Progenitor cell of endocrine pancreas (in vitro differentiated cells): Measurements from ENCODE around the gene FCHSD2. TPM values are rescaled to one million over a fixed set of nuclear protein-coding genes. Genes with fewer than 3 reads are reported as not detected.

ENCODE experiments used
- DNase-seq: peaks from one replicate; pipeline ENCODE4 v3.0.0; 2021; ENCODE audit warnings: low spot score; ENCODE audit not compliant: unreplicated experiment
- H3K27ac Mint-ChIP-seq: 2 replicates; pipeline ENCODE4 v1.8.0; 2021; ENCODE audit warnings: mild to moderate bottlenecking, moderate library complexity, mixed read lengths
- H3K27me3 Mint-ChIP-seq: 2 replicates; pipeline ENCODE4 v1.8.0; 2021; ENCODE audit warnings: mixed read lengths
- H3K36me3 Mint-ChIP-seq: 2 replicates; pipeline ENCODE4 v1.8.0; 2022; ENCODE audit warnings: mixed read lengths; ENCODE audit not compliant: insufficient read depth
- H3K4me1 Mint-ChIP-seq: 2 replicates; pipeline ENCODE4 v1.8.0; 2021; ENCODE audit warnings: low read depth, mixed read lengths
- H3K4me3 Mint-ChIP-seq: 2 replicates; pipeline ENCODE4 v1.8.0; 2021; ENCODE audit warnings: low read depth, mild to moderate bottlenecking, moderate library complexity, mixed read lengths
- H3K9me3 Mint-ChIP-seq: 2 replicates; pipeline ENCODE4 v1.8.0; 2021; ENCODE audit warnings: low read depth, mixed read lengths
- total RNA-seq: library from RNA; stranded (reverse); gene quantifications from 2 replicates; pipeline ENCODE4 v1.2.1, GENCODE V29; 2021
- TF ChIP-seq, protein P1 (sequence below): fragments of 200-600 bp; sonication (generic); IDR thresholded peaks from one replicate; pipeline ENCODE4 v1.5.0; 2021; ENCODE audit warnings: antibody characterized with exemption, mild to moderate bottlenecking; ENCODE audit not compliant: unreplicated experiment

Gene FCHSD2
- total RNA-seq, 1 donor from 2014 or later = 35.4 TPM

DNA sequence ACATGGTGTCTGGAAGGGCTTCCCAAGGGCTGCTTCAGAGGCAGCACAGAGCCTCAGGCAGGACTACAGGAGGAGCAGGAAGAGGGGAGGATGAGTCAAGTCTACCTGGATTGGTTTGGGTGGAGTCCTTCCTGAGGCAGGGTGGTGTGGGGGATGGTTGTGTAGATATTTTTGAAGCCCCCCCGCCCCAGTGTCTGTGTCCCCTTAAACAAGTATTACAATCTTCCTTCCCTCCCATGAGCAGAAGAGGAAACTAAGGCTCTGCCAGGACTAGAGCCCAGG lies 34.7 kb upstream of the FCHSD2 start:
- Mint-ChIP-seq H3K27ac (no peak overlapping the region), H3K9me3 (peaks cover 2% of the 10 kb centered on the region), H3K4me3 (no peak overlapping the region), H3K36me3 (no peaks in the 10 kb centered on the region), H3K4me1 (peaks cover 15% of the 10 kb centered on the region), H3K27me3 (peaks cover 9% of the 10 kb centered on the region)
- TF ChIP-seq, protein P1, sequence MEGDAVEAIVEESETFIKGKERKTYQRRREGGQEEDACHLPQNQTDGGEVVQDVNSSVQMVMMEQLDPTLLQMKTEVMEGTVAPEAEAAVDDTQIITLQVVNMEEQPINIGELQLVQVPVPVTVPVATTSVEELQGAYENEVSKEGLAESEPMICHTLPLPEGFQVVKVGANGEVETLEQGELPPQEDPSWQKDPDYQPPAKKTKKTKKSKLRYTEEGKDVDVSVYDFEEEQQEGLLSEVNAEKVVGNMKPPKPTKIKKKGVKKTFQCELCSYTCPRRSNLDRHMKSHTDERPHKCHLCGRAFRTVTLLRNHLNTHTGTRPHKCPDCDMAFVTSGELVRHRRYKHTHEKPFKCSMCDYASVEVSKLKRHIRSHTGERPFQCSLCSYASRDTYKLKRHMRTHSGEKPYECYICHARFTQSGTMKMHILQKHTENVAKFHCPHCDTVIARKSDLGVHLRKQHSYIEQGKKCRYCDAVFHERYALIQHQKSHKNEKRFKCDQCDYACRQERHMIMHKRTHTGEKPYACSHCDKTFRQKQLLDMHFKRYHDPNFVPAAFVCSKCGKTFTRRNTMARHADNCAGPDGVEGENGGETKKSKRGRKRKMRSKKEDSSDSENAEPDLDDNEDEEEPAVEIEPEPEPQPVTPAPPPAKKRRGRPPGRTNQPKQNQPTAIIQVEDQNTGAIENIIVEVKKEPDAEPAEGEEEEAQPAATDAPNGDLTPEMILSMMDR = no peak
- DNase-seq = no peak

DNA sequence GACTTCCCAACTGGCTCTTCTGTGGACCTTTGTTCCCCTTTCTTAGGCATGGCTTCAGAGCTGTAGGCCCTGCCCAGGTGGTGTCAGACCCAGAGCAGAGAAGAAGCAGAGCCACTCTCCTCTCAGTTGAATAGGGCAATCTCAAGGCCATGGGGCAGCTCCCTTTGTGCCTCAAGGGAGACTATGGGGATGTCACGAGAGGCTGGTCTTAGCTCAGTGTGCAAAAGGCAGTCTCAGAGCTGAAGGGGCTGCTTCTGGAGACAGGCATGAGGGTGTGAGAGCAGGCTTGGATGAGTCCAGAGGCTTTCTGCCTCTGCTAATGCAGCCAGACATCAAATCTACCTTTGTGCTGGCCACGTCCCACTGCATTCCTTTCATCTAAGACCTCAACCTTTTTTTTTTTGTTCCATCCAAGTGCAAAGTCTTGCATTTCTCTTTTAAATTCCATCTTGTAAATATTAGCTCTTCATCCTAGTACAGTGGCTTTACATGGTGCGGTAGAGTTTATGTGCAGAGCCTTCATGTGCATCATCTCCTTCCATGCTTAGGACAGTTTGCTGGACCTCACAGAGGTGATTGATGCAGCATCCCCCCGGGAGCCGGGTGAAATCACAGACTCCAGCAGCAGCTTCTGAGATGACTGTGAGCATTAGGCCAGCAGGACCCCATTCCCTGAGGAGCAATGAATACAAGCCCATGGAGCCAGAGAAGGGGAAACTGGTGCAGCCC lies 34.2 kb upstream of the FCHSD2 start:
- Mint-ChIP-seq H3K27ac (peak overlapping the region; percentile 6), H3K27me3 (peaks cover 9% of the 10 kb centered on the region), H3K4me3 (no peak overlapping the region), H3K36me3 (no peaks in the 10 kb centered on the region), H3K9me3 (no peaks in the 10 kb centered on the region), H3K4me1 (peaks cover 15% of the 10 kb centered on the region)
- TF ChIP-seq, protein P1 = no peak
- no peak for DNase-seq

DNA sequence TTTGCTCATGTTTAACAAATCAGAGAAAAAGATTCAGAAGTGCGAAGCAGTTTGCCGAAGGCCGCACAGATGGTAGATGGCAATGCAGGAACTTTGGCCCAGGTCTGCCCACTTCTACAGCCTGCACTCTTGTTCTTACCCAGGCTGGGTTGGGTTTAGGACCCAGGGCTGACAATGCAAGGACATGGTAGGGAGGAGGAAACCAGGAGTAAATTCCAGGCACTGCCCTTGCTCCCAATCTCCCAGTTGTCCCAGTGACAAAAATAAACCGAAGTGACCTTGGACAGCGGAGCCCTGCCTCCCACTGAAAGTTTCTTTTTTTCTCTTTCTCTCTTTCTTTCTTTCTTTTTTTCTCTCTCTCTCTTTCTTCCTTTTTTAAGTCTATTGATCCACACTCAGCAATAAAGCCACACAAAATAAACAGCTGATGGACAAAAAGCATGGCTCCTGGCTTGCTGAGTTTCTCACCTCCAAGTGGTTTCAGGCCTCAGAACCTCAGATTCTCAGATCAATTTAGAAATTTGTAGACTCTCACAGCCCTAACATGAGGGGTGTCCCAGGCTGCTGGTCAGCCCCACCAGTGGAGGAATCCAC lies 33.5 kb upstream of the FCHSD2 start:
- Mint-ChIP-seq H3K4me1 (peaks cover 15% of the 10 kb centered on the region), H3K27ac (peak overlapping the region; percentile 6), H3K9me3 (no peaks in the 10 kb centered on the region), H3K4me3 (no peak overlapping the region), H3K36me3 (no peaks in the 10 kb centered on the region), H3K27me3 (peaks cover 7% of the 10 kb centered on the region)
- DNase-seq = no peak
- TF ChIP-seq, protein P1 = no peak

DNA sequence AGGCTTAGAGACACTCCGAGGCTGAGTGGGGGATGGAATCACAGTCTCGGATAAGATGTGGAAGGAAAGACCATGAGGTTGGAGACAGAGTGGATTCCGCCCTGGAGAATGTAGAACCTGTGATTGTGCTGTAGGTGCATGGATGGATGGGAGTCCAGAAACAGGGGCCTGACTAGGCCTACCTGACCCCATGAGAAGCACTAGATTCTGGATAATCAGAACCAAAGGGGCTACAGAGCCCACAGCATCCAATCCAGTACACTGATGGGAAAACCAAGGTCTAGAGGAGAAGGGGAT lies 32.3 kb upstream of the FCHSD2 start:
- H3K27me3 Mint-ChIP-seq = peaks cover 7% of the 10 kb centered on the region
- no peak overlapping the region for H3K4me3 Mint-ChIP-seq
- no peaks in the 10 kb centered on the region for H3K36me3 Mint-ChIP-seq
- H3K27ac Mint-ChIP-seq = no peak overlapping the region
- no peak for DNase-seq
- TF ChIP-seq, protein P1 = no peak
- peaks cover 15% of the 10 kb centered on the region for H3K4me1 Mint-ChIP-seq
- no peaks in the 10 kb centered on the region for H3K9me3 Mint-ChIP-seq

DNA sequence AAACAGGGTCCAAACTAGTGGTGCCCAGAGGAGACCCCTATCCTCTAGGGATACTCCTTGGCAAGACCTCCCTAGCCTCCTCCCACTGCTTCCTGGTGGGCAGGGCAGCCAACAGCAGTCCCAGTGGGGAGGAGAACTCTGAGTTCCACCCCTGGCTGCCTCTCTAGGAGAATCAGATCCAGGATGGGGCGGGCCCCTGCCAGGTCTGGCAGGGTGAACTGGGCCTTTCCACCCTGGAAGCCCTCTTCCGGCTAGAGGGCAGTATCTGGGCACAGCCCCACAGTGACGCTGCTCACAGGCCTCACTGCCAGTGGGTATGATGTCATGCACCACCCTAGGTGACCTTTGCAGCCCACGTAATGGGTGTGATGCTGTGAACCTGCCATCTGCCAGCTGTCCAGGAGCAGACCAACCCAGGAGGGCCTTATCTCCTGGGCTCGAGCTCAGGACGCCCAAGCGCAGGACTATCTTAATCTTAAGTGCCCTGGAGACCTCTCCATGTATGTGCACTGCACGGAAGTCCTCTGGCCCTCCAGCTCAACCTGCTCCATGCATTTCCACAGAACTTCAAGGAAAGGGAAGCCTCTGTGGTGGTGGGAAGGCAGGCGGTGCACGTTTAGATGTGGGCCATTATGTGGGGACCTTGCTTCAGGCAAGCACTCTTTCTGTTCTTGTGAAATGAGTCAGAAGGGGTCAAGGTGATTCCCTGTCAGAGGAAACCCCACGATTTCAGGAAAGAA lies 31.8 kb upstream of the FCHSD2 start:
- Mint-ChIP-seq H3K4me3 (no peak overlapping the region), H3K9me3 (no peaks in the 10 kb centered on the region), H3K36me3 (no peaks in the 10 kb centered on the region), H3K4me1 (peaks cover 15% of the 10 kb centered on the region), H3K27ac (no peak overlapping the region), H3K27me3 (peaks cover 7% of the 10 kb centered on the region)
- TF ChIP-seq, protein P1 = no peak
- DNase-seq = no peak
